Lower leg skin (tissue), 3 donors: Measurements from ENCODE around the gene ASTL.

Experiments
- CTCF ChIP-seq, 3 donors: fragments of 450-650 bp; IDR thresholded peaks; one replicate each; pipeline ENCODE4 v1.5.1; 2016; ENCODE audit warnings: antibody characterized with exemption in 3 of 3, mild to moderate bottlenecking in 3 of 3, moderate library complexity in 2 of 3
- POLR2A ChIP-seq, 2 donors: fragments of 450-650 bp; IDR thresholded peaks; one replicate each; pipeline ENCODE4 v1.6.1; 2016 to 2017; ENCODE audit warnings: antibody characterized with exemption in 2 of 2, mild to moderate bottlenecking in 1 of 2, moderate library complexity in 1 of 2

- TF ChIP-seq POLR2A (IDR thresholded peaks at IDR 0.05): no peak
- TF ChIP-seq CTCF (IDR thresholded peaks at IDR 0.05): no peak
These were observed 47.2 kb upstream of the ASTL start for GRCh38 chr2:96185516-96185915.
